GM10266 (cell line): ENCODE data around the gene ALOX5AP.
A peak's percentile ranks its signal among the peaks of the same experiment; 100 is the strongest.

ENCODE experiments used
- DNase-seq: peaks from one replicate; pipeline ENCODE4 v3.0.0; 2012; ENCODE audit errors: extremely low spot score
- CTCF ChIP-seq: IDR thresholded peaks from 2 replicates; pipeline ENCODE4 v1.5.1; 2012; ENCODE audit warnings: mild to moderate bottlenecking, low read depth; ENCODE audit not compliant: control insufficient read depth, insufficient read depth; ENCODE audit errors: missing control alignments

Gene ALOX5AP

GRCh38 chr13:30738526-30739236 is 3.3 kb downstream of the ALOX5AP start:
- TF ChIP-seq CTCF: no peak
- DNase-seq: no peak

GRCh38 chr13:30739237-30739528 is 3.8 kb downstream of the ALOX5AP start:
- no peak for TF ChIP-seq CTCF
- no peak for DNase-seq

GRCh38 chr13:30739761-30740642 is 4.7 kb downstream of the ALOX5AP start:
- peak; percentile 44 for DNase-seq
- TF ChIP-seq CTCF: no peak

- DNase-seq: no peak
- TF ChIP-seq CTCF: no peak
Measured at GRCh38 chr13:30742901-30743300, 7.6 kb downstream of the ALOX5AP start.

- TF ChIP-seq CTCF: no peak
- no peak for DNase-seq
Measured at GRCh38 chr13:30743319-30744055, 8.1 kb downstream of the ALOX5AP start.

GRCh38 chr13:30744056-30744680 is 8.8 kb downstream of the ALOX5AP start:
- TF ChIP-seq CTCF: no peak
- peak; percentile 84 for DNase-seq

GRCh38 chr13:30744681-30745077 is 9.3 kb downstream of the ALOX5AP start:
- TF ChIP-seq CTCF: no peak
- no peak for DNase-seq
